H9 (cell line): ENCODE results near the gene SLC22A12. TPM values are rescaled to one million over a fixed set of nuclear protein-coding genes. Genes with fewer than 3 reads are reported as not detected.

ENCODE experiments used
- DNase-seq: peaks from one replicate; pipeline ENCODE4 v3.0.0-alpha.2; 2017
- H2AFZ ChIP-seq: one replicate; pipeline ENCODE4 v1.6.1; 2013; ENCODE audit warnings: mild to moderate bottlenecking, low read length, control low read depth, moderate library complexity
- H2AK5ac ChIP-seq: 2 replicates; pipeline ENCODE4 v1.6.1; 2013; ENCODE audit warnings: low read length, control low read depth, mixed read lengths; ENCODE audit not compliant: insufficient read length
- H2BK120ac ChIP-seq: one replicate; pipeline ENCODE4 v1.6.1; 2013; ENCODE audit warnings: low read depth, mild to moderate bottlenecking, low read length, control low read depth, inconsistent platforms; ENCODE audit not compliant: poor library complexity, severe bottlenecking
- H2BK12ac ChIP-seq: 2 replicates; pipeline ENCODE4 v1.6.1; 2013; ENCODE audit warnings: low read length, control low read depth, mixed read lengths, low read depth; ENCODE audit not compliant: insufficient read length
- H2BK15ac ChIP-seq: 2 replicates; pipeline ENCODE4 v1.6.1; 2013; ENCODE audit warnings: low read depth, low read length, control low read depth
- H2BK20ac ChIP-seq: one replicate; pipeline ENCODE4 v1.6.1; 2013; ENCODE audit warnings: low read depth, mild to moderate bottlenecking, low read length, control low read depth, inconsistent platforms; ENCODE audit not compliant: poor library complexity, severe bottlenecking
- H2BK5ac ChIP-seq: 2 replicates; pipeline ENCODE4 v1.6.1; 2013; ENCODE audit warnings: low read length, control low read depth, mixed read lengths; ENCODE audit not compliant: insufficient read length
- H3K14ac ChIP-seq: 2 replicates; pipeline ENCODE4 v1.6.1; 2013; ENCODE audit warnings: low read length, control low read depth; ENCODE audit not compliant: insufficient read depth
- H3K18ac ChIP-seq: 2 replicates; pipeline ENCODE4 v1.6.1; 2013; ENCODE audit warnings: low read depth, mild to moderate bottlenecking, mixed read lengths, low read length, control low read depth; ENCODE audit not compliant: insufficient read length
- H3K23ac ChIP-seq: 2 replicates; pipeline ENCODE4 v1.6.1; 2013; ENCODE audit warnings: low read length, control low read depth, mixed read lengths, low read depth; ENCODE audit not compliant: insufficient read length
- H3K23me2 ChIP-seq: 2 replicates; pipeline ENCODE4 v1.6.1; 2013; ENCODE audit warnings: low read depth, mild to moderate bottlenecking, mixed read lengths, low read length, control low read depth; ENCODE audit not compliant: insufficient read length, poor library complexity, severe bottlenecking
- H3K27ac ChIP-seq: 2 replicates; pipeline ENCODE4 v1.5.1; 2013; ENCODE audit warnings: low read length, control low read depth, mixed read lengths, low read depth; ENCODE audit not compliant: insufficient read length
- H3K27me3 ChIP-seq: 2 replicates; pipeline ENCODE4 v1.6.1; 2013; ENCODE audit warnings: low read length, control low read depth, inconsistent platforms; ENCODE audit not compliant: insufficient read depth
- H3K4ac ChIP-seq: 2 replicates; pipeline ENCODE4 v1.6.1; 2013; ENCODE audit warnings: low read depth, mild to moderate bottlenecking, control low read depth, inconsistent platforms, low read length, moderate library complexity
- H3K4me1 ChIP-seq: 2 replicates; pipeline ENCODE4 v1.6.1; 2013; ENCODE audit warnings: low read length, control low read depth, inconsistent platforms; ENCODE audit not compliant: insufficient read depth
- H3K4me2 ChIP-seq: 2 replicates; pipeline ENCODE4 v1.6.1; 2013; ENCODE audit warnings: low read length, control low read depth, mixed read lengths; ENCODE audit not compliant: insufficient read length, insufficient read depth
- H3K56ac ChIP-seq: 2 replicates; pipeline ENCODE4 v1.6.1; 2013; ENCODE audit warnings: low read depth, mild to moderate bottlenecking, mixed read lengths, low read length, control low read depth; ENCODE audit not compliant: insufficient read length
- H3K79me1 ChIP-seq: 2 replicates; pipeline ENCODE4 v1.6.1; 2013; ENCODE audit warnings: low read depth, mild to moderate bottlenecking, moderate library complexity, low read length, control low read depth, inconsistent platforms; ENCODE audit not compliant: insufficient read depth, poor library complexity, severe bottlenecking
- H3K79me2 ChIP-seq: 2 replicates; pipeline ENCODE4 v1.6.1; 2013; ENCODE audit warnings: low read length, control low read depth, inconsistent platforms; ENCODE audit not compliant: insufficient read depth
- H3K9ac ChIP-seq: 2 replicates; pipeline ENCODE4 v1.6.1; 2013; ENCODE audit warnings: low read length, control low read depth, mixed read lengths; ENCODE audit not compliant: insufficient read length; ENCODE audit errors: extremely low read depth
- H3K9me3 ChIP-seq: one replicate; pipeline ENCODE4 v1.6.1; 2013; ENCODE audit warnings: low read depth, low read length, inconsistent platforms; ENCODE audit not compliant: control insufficient read depth
- H3T11ph ChIP-seq: one replicate; pipeline ENCODE4 v1.6.1; 2013; ENCODE audit warnings: mild to moderate bottlenecking, low read length, control low read depth, inconsistent platforms
- H4K20me1 ChIP-seq: one replicate; pipeline ENCODE4 v1.6.1; 2013; ENCODE audit not compliant: control insufficient read depth, insufficient read length, insufficient read depth
- H4K5ac ChIP-seq: 2 replicates; pipeline ENCODE4 v1.6.1; 2013; ENCODE audit warnings: low read depth, mild to moderate bottlenecking, mixed read lengths, low read length, control low read depth; ENCODE audit not compliant: insufficient read length
- H4K8ac ChIP-seq: replicated peaks from 2 replicates; pipeline ENCODE4 v1.6.1; 2013; ENCODE audit warnings: low read length, control low read depth, mixed read lengths, low read depth; ENCODE audit not compliant: insufficient read length
- H4K91ac ChIP-seq: 2 replicates; pipeline ENCODE4 v1.6.1; 2013; ENCODE audit warnings: low read depth, mild to moderate bottlenecking, moderate library complexity, mixed read lengths, low read length, control low read depth; ENCODE audit not compliant: insufficient read length
- H3K27ac Mint-ChIP-seq, 3 experiments: 2 replicates in 2 of 3; 3 replicates in 1 of 3; pipeline ENCODE4 v1.8.0; 2020 to 2021; ENCODE audit warnings: mixed read lengths in 3 of 3, mild to moderate bottlenecking in 1 of 3, moderate library complexity in 1 of 3
- H3K27me3 Mint-ChIP-seq: 2 replicates; pipeline ENCODE4 v1.8.0; 2021; ENCODE audit warnings: low read depth, mild to moderate bottlenecking, moderate library complexity, mixed read lengths
- H3K36me3 Mint-ChIP-seq, 3 experiments: 2 replicates in 2 of 3; 3 replicates in 1 of 3; pipeline ENCODE4 v1.8.0; 2020 to 2021; ENCODE audit warnings: low read depth in 3 of 3, mixed read lengths in 3 of 3; ENCODE audit not compliant: insufficient read depth in 1 of 3
- H3K4me1 Mint-ChIP-seq, 2 experiments: 2 replicates each; pipeline ENCODE4 v1.8.0; 2020; ENCODE audit warnings: mixed read lengths in 2 of 2
- H3K4me3 Mint-ChIP-seq, 2 experiments: 2 replicates in 1 of 2; 3 replicates in 1 of 2; pipeline ENCODE4 v1.8.0; 2020 to 2021; ENCODE audit warnings: mild to moderate bottlenecking in 2 of 2, mixed read lengths in 2 of 2, moderate library complexity in 1 of 2
- H3K9me3 Mint-ChIP-seq, 2 experiments: 2 replicates in 1 of 2; 3 replicates in 1 of 2; pipeline ENCODE4 v1.8.0; 2020; ENCODE audit warnings: mild to moderate bottlenecking in 2 of 2, mixed read lengths in 2 of 2, moderate library complexity in 1 of 2
- CTCF ChIP-seq: fragments of 200-600 bp; sonication (generic); conservative IDR thresholded peaks from 3 replicates; pipeline ENCODE4 v1.8.0; 2021; ENCODE audit warnings: antibody characterized with exemption, mild to moderate bottlenecking
- total RNA-seq: library from RNA; stranded (reverse); gene quantifications from 2 replicates; pipeline ENCODE4 v1.2.1, GENCODE V29; 2021

SLC22A12 gene
- total RNA-seq, 1 experiment from 2014 or later: not detected

GRCh38 chr11:64586366-64586765 is 4.7 kb upstream of the SLC22A12 start:
- no peaks in the 10 kb centered on the region for H3K27me3 ChIP-seq
- no peak overlapping the region for H3T11ph ChIP-seq
- H3K79me1 ChIP-seq: no peaks in the 10 kb centered on the region
- H3K79me2 ChIP-seq: no peaks in the 10 kb centered on the region
- no peak overlapping the region for H3K14ac ChIP-seq
- H3K9ac ChIP-seq: no peak overlapping the region
- H2BK15ac ChIP-seq: no peak overlapping the region
- DNase-seq: no peak
- H4K5ac ChIP-seq: no peak overlapping the region
- no peaks in the 10 kb centered on the region; a peak in 2 of 7 replicates for H3K36me3 Mint-ChIP-seq
- no peak overlapping the region for H2BK12ac ChIP-seq
- TF ChIP-seq CTCF: no peak
- no peak overlapping the region for H3K27ac Mint-ChIP-seq
- no peak overlapping the region for H4K8ac ChIP-seq
- H3K27ac ChIP-seq: no peak overlapping the region
- no peaks in the 10 kb centered on the region for H3K23me2 ChIP-seq
- H3K4me3 Mint-ChIP-seq: no peak overlapping the region
- H3K4me2 ChIP-seq: no peak overlapping the region
- no peaks in the 10 kb centered on the region for H3K4me1 ChIP-seq
- no peak overlapping the region for H3K56ac ChIP-seq
- no peak overlapping the region for H2BK5ac ChIP-seq
- no peak overlapping the region for H3K4ac ChIP-seq
- H4K91ac ChIP-seq: no peak overlapping the region
- peaks cover 0 to 4% of the 10 kb centered on the region in 2 experiments; a peak in 2 of 4 replicates for H3K4me1 Mint-ChIP-seq
- H3K27me3 Mint-ChIP-seq: peaks cover 45% of the 10 kb centered on the region
- H3K9me3 ChIP-seq: no peaks in the 10 kb centered on the region
- H3K9me3 Mint-ChIP-seq: peaks cover 9 to 11% of the 10 kb centered on the region in 2 experiments
- H3K18ac ChIP-seq: no peak overlapping the region
- H3K23ac ChIP-seq: no peak overlapping the region
- H2AK5ac ChIP-seq: no peak overlapping the region
- no peak overlapping the region for H2BK20ac ChIP-seq
- H4K20me1 ChIP-seq: no peaks in the 10 kb centered on the region
- no peak overlapping the region for H2AFZ ChIP-seq
- no peak overlapping the region for H2BK120ac ChIP-seq
